Eye (tissue), 1 donor: ENCODE measurements around the gene PPCS.
"Not testable (repeated sequence)": the region's sequence is repeated elsewhere in the genome, so short reads cannot be mapped to it uniquely, and the experiment has no call there.

Source experiments
- DNase-seq: peaks from one replicate; pipeline ENCODE4 v3.0.0-alpha.2; 2015

PPCS gene

GRCh38 chr1:42454403-42454802, 1.9 kb upstream of the PPCS start:
- no peak for DNase-seq

GRCh38 chr1:42456754-42457089, 379 bp downstream of the PPCS start:
- DNase-seq, result no peak

DNA sequence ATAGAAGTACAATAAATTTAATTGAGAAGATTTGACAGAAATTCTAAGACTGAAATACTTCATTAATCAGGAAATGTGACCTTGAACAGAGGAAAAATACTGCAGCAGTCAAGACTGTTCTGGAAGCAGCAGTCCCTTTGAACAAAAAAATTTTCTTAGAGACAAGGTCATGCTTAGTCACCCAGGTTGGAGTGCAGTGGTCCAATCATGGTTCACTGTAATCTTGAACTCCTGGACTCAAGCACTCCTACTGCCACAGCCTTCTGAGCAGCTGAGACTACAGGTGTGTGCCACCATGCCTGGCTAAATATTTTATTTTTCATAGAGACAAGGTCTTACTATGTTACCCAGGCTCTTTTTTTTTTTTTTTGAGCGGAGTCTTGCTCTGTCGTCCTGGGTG, 4.9 kb downstream of the PPCS start:
- no peak for DNase-seq

- peak; percentile 99 for DNase-seq
Measured at GRCh38 chr1:42462828-42463763, 6.8 kb downstream of the PPCS start, which contains the start of gene CCDC30. Gene CCDC30, plus strand, starts transcription at chr1:42463286. Its CDS starts 17,266 bp downstream, at chr1:42480552.

DNA sequence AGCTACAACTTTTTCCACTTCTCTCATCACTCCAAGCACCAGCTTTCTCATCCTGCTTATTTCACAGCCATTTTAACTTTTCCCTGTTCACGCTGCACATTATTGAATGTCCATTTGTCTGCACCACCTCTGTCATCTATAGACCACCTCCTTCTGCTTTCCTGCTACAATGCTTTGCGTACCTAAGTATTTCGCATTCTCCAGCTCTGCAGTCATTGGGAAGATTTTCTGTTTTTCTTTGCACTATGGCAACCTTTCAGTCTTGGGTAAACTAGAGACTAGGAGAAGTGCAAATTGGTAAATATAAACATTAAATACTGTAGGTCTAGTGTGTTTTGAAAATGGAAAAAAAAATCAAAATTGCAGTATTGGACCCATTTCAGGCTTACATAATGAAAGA, 7.6 kb downstream of the PPCS start:
- DNase-seq, result no peak

- DNase-seq, result no peak
Measured at GRCh38 chr1:42466030-42466429, 9.7 kb downstream of the PPCS start.

GRCh38 chr1:42469727-42470126, 13.4 kb downstream of the PPCS start:
- DNase-seq, result no peak

DNA sequence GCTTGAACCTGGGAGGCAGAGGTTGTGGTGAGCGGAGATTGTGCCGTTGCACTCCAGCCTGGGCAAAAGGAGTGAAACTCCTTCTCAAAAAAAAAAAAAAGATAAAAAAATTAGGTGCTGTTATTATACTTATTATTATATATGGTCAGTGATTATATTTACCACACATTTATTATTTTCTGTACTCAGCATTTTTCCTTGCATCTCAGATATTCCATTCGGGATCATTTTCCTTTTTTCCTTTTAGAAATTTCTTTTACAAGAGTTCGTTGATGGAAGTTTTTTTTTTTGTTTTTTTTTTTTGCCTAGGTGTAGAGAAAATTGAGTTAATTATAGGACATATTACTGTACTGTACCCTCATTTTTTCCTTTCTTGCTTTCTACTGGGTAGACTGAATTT, 20.3 kb downstream of the PPCS start:
- DNase-seq, result no peak

DNA sequence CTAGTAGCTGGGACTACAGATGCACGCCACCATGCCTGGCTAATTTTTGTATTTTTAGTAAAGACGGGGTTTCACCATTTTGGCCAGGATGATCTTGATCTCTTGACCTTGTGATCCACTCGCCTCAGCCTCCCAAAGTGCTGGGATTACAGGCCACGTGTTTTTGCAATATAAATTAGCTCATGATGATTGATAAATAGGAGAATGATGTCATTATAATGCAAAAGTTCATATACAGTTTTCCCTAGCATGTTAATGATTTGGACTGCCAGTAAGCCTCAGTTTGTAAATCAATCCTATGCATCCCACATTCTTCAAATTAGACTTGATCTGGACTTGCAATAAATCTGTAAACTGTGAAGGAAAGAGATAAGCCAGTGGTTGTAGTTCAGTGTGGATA, 21.0 kb downstream of the PPCS start:
- not testable (repeated sequence) for DNase-seq

GRCh38 chr1:42477775-42478174, 21.4 kb downstream of the PPCS start:
- DNase-seq, result no peak

DNA sequence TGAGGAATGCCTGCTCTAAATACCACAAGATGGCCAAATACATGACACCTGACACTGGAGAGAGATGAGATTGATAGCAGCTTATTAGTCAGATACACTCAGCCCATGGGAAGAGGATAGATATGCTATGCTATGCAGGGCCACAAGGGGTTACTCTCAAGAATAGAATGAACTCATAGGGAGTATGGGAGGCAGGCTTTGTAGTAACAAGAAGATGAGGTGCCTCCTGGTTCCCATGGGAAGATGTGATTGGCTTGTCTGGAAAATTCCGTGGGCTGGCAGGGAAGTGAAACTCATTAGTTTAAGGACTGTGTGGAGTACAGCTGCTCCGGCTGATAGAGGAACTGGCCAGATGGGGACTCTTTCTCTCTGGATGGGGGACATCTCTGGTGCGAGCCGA, 23.3 kb downstream of the PPCS start:
- DNase-seq, result peak; percentile 62

DNA sequence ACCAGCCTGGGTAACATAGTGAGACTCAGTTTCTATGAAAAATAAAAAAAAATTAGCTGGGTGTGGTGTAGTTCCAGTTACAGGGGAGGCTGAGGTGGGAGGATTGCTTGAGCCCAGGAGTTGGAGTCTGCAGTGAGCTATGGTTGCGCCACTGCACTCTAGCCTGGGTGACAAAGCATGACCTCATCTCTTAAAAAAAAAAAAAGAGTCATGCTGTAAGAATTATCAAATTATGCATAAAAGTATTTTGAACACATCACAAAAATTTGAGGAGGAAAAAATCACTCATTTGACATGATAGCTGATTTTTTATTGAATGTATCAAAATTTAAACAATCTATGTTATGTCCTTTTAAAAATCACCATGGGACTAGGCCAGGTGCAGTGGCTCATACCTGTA, 24.6 kb downstream of the PPCS start:
- DNase-seq, result no peak

DNA sequence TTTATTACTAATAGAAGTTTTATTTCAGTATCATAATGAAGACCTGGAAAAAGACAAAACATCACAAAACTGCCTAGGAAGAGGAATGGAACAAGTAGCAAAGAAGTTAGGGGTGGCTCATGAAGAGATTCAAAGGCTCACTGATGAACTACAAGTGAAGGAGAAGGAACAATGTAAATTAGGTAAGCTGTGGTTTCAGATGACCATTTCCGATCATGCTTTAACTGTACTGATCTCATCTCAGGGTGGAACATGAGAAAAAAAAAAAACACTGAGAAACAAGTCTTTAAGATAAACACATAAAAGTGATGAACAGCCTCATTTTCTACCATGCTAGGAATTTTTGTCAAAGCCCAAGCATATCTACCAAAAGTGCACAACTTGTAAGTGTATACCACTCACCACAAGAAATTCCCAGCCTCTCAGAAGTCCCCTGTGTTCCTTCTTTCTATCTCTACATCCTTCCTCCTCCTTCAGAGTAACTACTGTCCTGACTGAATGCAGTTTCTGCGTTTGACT, 26.4 kb downstream of the PPCS start:
- DNase-seq, result no peak

DNA sequence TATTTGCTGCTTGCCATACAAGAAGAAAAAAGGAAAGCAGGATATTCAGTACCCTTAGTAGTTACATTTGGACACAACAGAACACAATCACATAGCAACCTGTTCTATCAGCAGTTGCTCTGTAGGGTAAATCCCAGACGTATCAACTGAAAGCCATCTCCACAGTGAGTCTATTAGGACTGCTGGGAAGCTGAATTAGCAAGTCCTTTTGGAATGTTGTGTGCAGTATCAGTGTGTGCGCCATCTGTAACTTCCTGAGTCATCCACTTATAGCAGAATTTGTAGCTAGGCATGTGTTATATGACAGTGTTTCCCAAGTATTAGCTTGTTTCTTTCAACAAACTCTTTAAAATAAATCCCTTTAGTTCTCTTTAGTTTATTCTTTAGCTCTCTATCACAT, 28.0 kb downstream of the PPCS start:
- peak; percentile 12 for DNase-seq

- DNase-seq, result no peak
Measured at GRCh38 chr1:42490237-42490636, 33.9 kb downstream of the PPCS start.

DNA sequence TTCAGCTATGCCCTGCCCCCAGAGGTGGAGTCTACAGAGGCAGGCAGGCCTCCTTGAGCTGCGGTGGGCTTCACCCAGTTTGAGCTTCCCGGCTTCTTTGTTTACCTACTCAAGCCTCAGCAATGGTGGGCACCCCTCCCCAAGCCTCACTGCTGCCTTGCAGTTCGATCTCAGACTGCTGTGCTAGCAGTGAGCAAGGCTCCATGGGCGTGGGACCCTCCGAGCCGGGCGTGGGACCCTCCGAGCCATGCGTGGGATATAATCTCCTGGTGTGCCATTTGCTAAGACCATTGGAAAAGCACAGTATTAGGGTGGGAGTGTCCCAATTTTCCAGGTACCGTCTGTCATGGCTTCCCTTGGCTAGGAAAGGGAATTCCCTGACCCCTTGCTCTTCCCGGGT, 45.7 kb downstream of the PPCS start:
- not testable (repeated sequence) for DNase-seq

DNA sequence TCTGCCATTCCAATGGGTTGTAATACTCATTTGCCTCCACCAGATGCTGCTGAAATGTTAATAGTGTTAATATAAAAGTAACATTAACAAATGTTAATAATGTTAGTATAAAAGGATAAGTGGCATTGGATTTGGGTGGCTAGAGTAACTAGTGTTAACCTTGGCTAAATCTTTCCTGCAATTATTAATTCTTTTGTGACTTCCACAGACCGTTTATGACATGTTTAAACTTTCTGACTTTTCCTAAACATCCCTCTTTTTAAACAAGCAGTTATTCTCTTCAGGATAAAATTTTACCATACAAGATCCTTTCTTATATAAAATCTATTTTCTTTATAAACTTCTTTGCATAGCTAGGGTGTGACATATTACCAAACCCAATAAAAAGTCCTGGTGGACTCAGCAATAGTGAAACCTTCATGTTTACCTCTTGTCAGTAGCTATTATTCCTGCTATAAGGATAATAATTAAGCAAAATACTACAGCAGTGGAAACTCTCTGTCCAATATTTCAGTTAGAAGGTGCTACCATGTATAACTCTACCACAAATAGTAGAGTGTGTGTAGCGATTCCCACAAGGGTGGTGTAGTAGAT, 48.3 kb downstream of the PPCS start:
- no peak for DNase-seq

- DNase-seq, result no peak
Measured at GRCh38 chr1:42506576-42506975, 50.2 kb downstream of the PPCS start.
